NCI-H345 (cell line): ENCODE results near the gene SIAH3.

Experiments used
- DNase-seq: peaks from one replicate; lab custom pipeline; 2025; lab: John Stamatoyannopoulos, UW

The SIAH3 gene

DNA sequence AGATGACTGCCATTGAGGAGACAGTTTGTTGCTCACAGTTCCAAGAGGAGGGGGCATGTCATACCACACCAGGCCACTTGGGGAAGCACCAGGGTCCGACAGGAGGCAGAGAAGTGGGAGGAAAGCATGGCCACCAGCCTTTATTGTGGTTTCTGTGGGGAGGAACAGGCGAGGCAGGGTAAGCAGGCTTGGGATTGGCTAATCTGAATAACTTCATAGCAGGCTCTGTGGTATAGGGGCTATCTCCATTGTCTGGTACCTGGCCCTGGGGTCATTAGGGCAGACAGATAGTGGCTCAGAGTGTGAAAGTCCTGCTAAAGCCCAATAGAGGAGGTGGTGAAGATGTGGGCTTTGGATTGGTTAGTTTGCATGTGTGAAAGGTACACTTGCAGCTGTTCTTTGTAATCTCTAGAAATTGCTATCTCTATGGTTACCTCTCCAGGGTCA is 114.0 kb downstream of the SIAH3 start:
- no peak for DNase-seq

DNA sequence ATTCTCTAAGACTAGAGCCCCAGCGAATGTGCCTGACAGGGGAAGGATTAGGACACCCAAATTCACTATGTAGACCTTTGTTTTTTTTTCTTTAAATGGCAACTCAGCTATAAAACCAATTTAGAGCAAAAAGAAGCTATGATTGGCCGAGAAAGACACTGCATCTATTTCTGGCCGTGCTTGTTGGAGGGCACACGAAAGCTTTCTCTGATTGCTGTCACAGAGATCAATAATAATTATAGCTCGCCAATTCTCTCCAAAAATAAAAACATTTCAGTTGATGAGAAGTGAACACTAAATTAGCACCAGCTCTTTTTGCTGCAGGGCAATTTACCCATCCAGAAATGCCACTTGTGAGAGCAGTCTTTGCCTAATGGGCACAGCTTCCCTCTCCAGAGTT is 118.2 kb downstream of the SIAH3 start:
- no peak for DNase-seq

DNA sequence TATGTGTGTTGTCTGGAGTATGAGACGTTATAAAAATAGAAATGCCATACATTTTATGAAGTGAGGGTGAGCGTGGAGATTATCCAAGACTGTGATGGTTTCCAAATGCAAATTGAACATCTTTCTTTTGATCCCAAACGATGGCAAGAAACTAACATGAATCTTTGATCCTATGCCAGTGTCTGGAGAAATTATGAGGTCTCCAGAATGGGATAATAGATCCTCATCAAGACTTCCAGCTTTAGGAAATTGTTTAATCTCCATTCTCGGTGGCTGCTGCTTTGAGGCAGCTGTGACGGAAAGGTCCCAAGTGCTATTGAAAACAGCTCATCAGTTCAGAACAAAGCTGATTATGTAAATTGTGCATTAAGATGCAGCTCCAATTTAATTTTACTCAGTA is 118.6 kb downstream of the SIAH3 start:
- no peak for DNase-seq

DNA sequence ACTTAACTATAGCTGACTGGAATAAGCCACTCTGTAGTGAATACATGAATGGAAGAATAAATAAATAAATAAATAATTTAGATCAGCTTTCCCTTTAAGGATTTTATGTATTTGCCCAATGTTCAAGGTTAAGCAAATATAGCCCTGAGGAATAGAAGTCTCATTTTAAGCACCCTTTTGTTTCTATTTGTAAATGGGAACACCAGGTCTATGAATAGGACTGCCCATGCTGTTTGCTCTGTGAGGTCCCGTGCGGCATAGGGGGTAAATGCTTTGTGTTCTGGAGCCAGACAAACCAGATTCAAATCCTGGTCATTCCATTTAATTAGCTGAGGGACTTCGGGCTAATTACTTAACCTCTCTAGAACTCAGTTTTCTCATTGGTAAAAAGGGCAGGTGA is 120.1 kb downstream of the SIAH3 start:
- DNase-seq: no peak

DNA sequence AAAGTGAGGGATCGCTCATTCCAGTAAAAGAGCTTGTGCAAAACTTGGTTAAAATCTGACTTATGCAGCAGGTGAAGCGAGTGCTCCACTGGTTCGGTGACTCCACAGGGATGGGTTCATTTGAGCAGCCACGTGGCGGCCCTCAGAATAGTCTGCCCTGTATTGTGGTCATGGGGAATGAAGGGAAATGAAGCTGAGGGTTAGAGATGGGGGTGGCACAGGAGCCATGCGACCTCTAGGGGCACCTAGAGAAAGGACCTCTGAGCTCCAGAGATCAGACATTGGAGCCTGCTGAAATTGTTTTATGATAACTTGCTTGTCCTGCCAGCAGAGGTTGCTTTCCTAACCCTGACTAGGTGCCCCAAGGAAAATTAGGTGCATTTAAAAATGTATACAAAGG is 122.8 kb downstream of the SIAH3 start:
- DNase-seq: no peak
